ENCODE data around the gene CATSPER3.

CATSPER3 gene

GRCh38 chr5:135031813-135032694 lies 64.3 kb downstream of the CATSPER3 start:
- no peak for DNase-seq

- no peak for DNase-seq
Observed at GRCh38 chr5:135032695-135032998, 64.9 kb downstream of the CATSPER3 start.

- peak; percentile 43 for DNase-seq
Observed at GRCh38 chr5:135032999-135033861, 65.5 kb downstream of the CATSPER3 start.

GRCh38 chr5:135033901-135034235 lies 66.2 kb downstream of the CATSPER3 start, which contains the start of gene PITX1:
PITX1 (minus strand) TSS chr5:135034228; CDS start chr5:135033881, 347 bp downstream.
- peak; percentile 72 for DNase-seq

- peak; percentile 80 for DNase-seq
Observed at GRCh38 chr5:135034236-135034962, 66.7 kb downstream of the CATSPER3 start.

- peak; percentile 11 for DNase-seq
Observed at GRCh38 chr5:135034963-135035677, 67.4 kb downstream of the CATSPER3 start.

- no peak for DNase-seq
Observed at GRCh38 chr5:135035678-135036030, 67.9 kb downstream of the CATSPER3 start.

- DNase-seq = peak; percentile 29
Observed at GRCh38 chr5:135036405-135036804, 68.7 kb downstream of the CATSPER3 start.

GRCh38 chr5:135037519-135038204 lies 70.0 kb downstream of the CATSPER3 start:
- no peak for DNase-seq

- no peak for DNase-seq
Observed at GRCh38 chr5:135038205-135038812, 70.6 kb downstream of the CATSPER3 start.

- no peak for DNase-seq
Observed at GRCh38 chr5:135038813-135039270, 71.1 kb downstream of the CATSPER3 start.

GRCh38 chr5:135039271-135040033 lies 71.7 kb downstream of the CATSPER3 start:
- no peak for DNase-seq

- no peak for DNase-seq
Observed at GRCh38 chr5:135040034-135040332, 72.3 kb downstream of the CATSPER3 start.

- DNase-seq = no peak
Observed at GRCh38 chr5:135040333-135041144, 72.8 kb downstream of the CATSPER3 start.

- DNase-seq = no peak
Observed at GRCh38 chr5:135041145-135041587, 73.5 kb downstream of the CATSPER3 start.

GRCh38 chr5:135041726-135042125 lies 74.0 kb downstream of the CATSPER3 start:
- no peak for DNase-seq

- DNase-seq = no peak
Observed at GRCh38 chr5:135042595-135042994, 74.9 kb downstream of the CATSPER3 start.

- DNase-seq = no peak
Observed at GRCh38 chr5:135045488-135045887, 77.8 kb downstream of the CATSPER3 start.

GRCh38 chr5:135046661-135047346 lies 79.1 kb downstream of the CATSPER3 start:
- DNase-seq = no peak
